ENCODE results near the gene NYAP2.

The NYAP2 gene

GRCh38 chr2:225693259-225693658 lies 293.7 kb downstream of the NYAP2 start:
- DNase-seq (ENCODE audit: low read depth in 1 of 2, low spot score in 1 of 2), result no peak

- no peak for DNase-seq (ENCODE audit: low read depth in 1 of 2, low spot score in 1 of 2)
These were observed 295.2 kb downstream of the NYAP2 start for GRCh38 chr2:225694664-225695063.

DNA sequence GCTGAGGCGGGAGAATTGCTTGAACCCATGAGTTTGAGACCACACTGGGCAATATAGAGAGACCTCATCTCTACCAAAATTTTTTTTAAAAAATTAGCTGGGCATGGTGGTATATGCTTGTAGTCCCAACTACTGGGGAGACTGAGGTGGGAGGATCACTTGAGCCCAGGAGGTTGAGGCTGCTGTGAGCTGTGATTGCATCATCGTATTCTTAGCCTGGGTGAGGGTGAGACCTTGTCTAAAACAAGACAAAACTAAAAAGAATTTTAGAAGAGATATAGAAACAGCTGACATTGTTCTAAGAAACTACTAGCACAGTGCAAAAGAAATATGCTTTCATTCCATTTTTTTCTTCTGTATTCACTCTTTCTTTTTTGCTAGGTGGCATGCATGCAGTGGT lies 298.4 kb downstream of the NYAP2 start:
- no peak for DNase-seq (ENCODE audit: low read depth in 1 of 2, low spot score in 1 of 2)

All from activated CD4-positive, alpha-beta T cell treated with anti-CD3 and anti-CD28 coated beads, Interleukin-2, amount 50 U/mL, for 24 hours (primary cell).